GM12872 (cell line): ENCODE measurements around the gene SPNS2.

Experiments used
- CTCF ChIP-seq: IDR thresholded peaks from 3 replicates; pipeline ENCODE4 v1.5.1; 2011; ENCODE audit warnings: low read depth, mild to moderate bottlenecking, low read length, moderate library complexity; ENCODE audit not compliant: insufficient read depth

The SPNS2 gene

GRCh38 chr17:4529533-4530152 lies 31.0 kb downstream of the SPNS2 start:
- no peak for TF ChIP-seq CTCF

- TF ChIP-seq CTCF, result no peak
Observed at GRCh38 chr17:4530799-4531730, 32.4 kb downstream of the SPNS2 start.

GRCh38 chr17:4531988-4532736 lies 33.5 kb downstream of the SPNS2 start:
- no peak for TF ChIP-seq CTCF

- no peak for TF ChIP-seq CTCF
Observed at GRCh38 chr17:4532860-4533522, 34.3 kb downstream of the SPNS2 start.

GRCh38 chr17:4533523-4534504 lies 35.1 kb downstream of the SPNS2 start:
- TF ChIP-seq CTCF, result no peak

GRCh38 chr17:4534515-4534914 lies 35.8 kb downstream of the SPNS2 start:
- no peak for TF ChIP-seq CTCF
